ENCODE results near the gene MAPRE3.

MAPRE3 gene

GRCh38 chr2:26945991-26946750 lies 24.3 kb upstream of the MAPRE3 start:
- Histone ChIP-seq H3K9me3 (replicated peaks in 1 of 11) (no peaks in the 10 kb centered on the region), H3K27me3 (no peaks in the 10 kb centered on the region), H3K4me3 (no peak overlapping the region), H3K4me1 (no peaks in the 10 kb centered on the region; a peak in 1 of 20 replicates), H3K27ac (no peak overlapping the region), H3K4me2 (no peak overlapping the region), H3K36me3 (no peaks in the 10 kb centered on the region), H3K9ac (no peak overlapping the region), H4K20me1 (peaks cover 0 to 4% (median 0%) of the 10 kb centered on the region in 11 experiments; a peak in 1 of 22 replicates)
- TF ChIP-seq Cebpa-rat (IDR thresholded peaks at IDR 0.05) = no peak

- H3K9ac ChIP-seq = no peak overlapping the region
- H4K20me1 ChIP-seq = peaks cover 0 to 4% (median 0%) of the 10 kb centered on the region in 11 experiments; a peak in 1 of 22 replicates
- no peak overlapping the region for H3K4me2 ChIP-seq
- peaks cover 0 to 9% (median 2%) of the 10 kb centered on the region in 10 experiments; a peak in 8 of 20 replicates for H3K4me1 ChIP-seq
- H3K4me3 ChIP-seq = no peak overlapping the region
- no peaks in the 10 kb centered on the region for H3K27me3 ChIP-seq
- no peak for TF ChIP-seq Cebpa-rat (IDR thresholded peaks at IDR 0.05)
- no peak overlapping the region for H3K27ac ChIP-seq
- no peaks in the 10 kb centered on the region for H3K9me3 ChIP-seq (replicated peaks in 1 of 11)
- H3K36me3 ChIP-seq = no peaks in the 10 kb centered on the region
These were observed 23.3 kb upstream of the MAPRE3 start for GRCh38 chr2:26946841-26947784.

- Histone ChIP-seq H3K27ac (no peak overlapping the region), H3K4me2 (no peak overlapping the region), H3K27me3 (no peaks in the 10 kb centered on the region), H4K20me1 (no peaks in the 10 kb centered on the region; a peak in 1 of 22 replicates), H3K4me1 (peaks cover 0 to 11% (median 2%) of the 10 kb centered on the region in 10 experiments; a peak in 8 of 20 replicates), H3K9me3 (replicated peaks in 1 of 11) (no peaks in the 10 kb centered on the region), H3K36me3 (no peaks in the 10 kb centered on the region), H3K9ac (no peak overlapping the region), H3K4me3 (no peak overlapping the region)
- no peak for TF ChIP-seq Cebpa-rat (IDR thresholded peaks at IDR 0.05)
These were observed 21.6 kb upstream of the MAPRE3 start for GRCh38 chr2:26948800-26949199.

GRCh38 chr2:26950246-26950645 lies 20.2 kb upstream of the MAPRE3 start:
- Histone ChIP-seq H3K4me1 (peaks cover 0 to 11% (median 2%) of the 10 kb centered on the region in 10 experiments; a peak in 8 of 20 replicates), H4K20me1 (no peaks in the 10 kb centered on the region; a peak in 1 of 22 replicates), H3K9ac (no peak overlapping the region), H3K36me3 (no peaks in the 10 kb centered on the region), H3K4me3 (no peak overlapping the region), H3K9me3 (replicated peaks in 1 of 11) (no peaks in the 10 kb centered on the region), H3K4me2 (no peak overlapping the region), H3K27me3 (no peaks in the 10 kb centered on the region), H3K27ac (no peak overlapping the region)
- TF ChIP-seq Cebpa-rat (IDR thresholded peaks at IDR 0.05) = no peak

GRCh38 chr2:26951236-26951635 lies 19.2 kb upstream of the MAPRE3 start:
- no peaks in the 10 kb centered on the region for H3K9me3 ChIP-seq (replicated peaks in 1 of 11)
- no peak overlapping the region for H3K27ac ChIP-seq
- TF ChIP-seq Cebpa-rat (IDR thresholded peaks at IDR 0.05) = no peak
- H3K36me3 ChIP-seq = no peaks in the 10 kb centered on the region
- no peak overlapping the region for H3K4me3 ChIP-seq
- H3K27me3 ChIP-seq = no peaks in the 10 kb centered on the region
- no peak overlapping the region for H3K9ac ChIP-seq
- peaks cover 0 to 11% (median 2%) of the 10 kb centered on the region in 10 experiments; a peak in 8 of 20 replicates for H3K4me1 ChIP-seq
- H4K20me1 ChIP-seq = no peaks in the 10 kb centered on the region; a peak in 1 of 22 replicates
- peak overlapping the region in 2 of 11 experiments; percentile 17 to 24; a peak in 3 of 22 replicates for H3K4me2 ChIP-seq

GRCh38 chr2:26952374-26952773 lies 18.1 kb upstream of the MAPRE3 start:
- no peak overlapping the region for H3K4me3 ChIP-seq
- no peaks in the 10 kb centered on the region for H4K20me1 ChIP-seq
- no peaks in the 10 kb centered on the region for H3K36me3 ChIP-seq
- no peak overlapping the region for H3K27ac ChIP-seq
- no peak for TF ChIP-seq Cebpa-rat (IDR thresholded peaks at IDR 0.05)
- H3K4me1 ChIP-seq = peaks cover 0 to 11% (median 2%) of the 10 kb centered on the region in 10 experiments; a peak in 8 of 20 replicates
- no peak overlapping the region for H3K9ac ChIP-seq
- no peak overlapping the region for H3K4me2 ChIP-seq
- no peaks in the 10 kb centered on the region for H3K27me3 ChIP-seq
- H3K9me3 ChIP-seq (replicated peaks in 1 of 11) = no peaks in the 10 kb centered on the region

GRCh38 chr2:26954135-26954534 lies 16.3 kb upstream of the MAPRE3 start:
- no peak overlapping the region for H3K9ac ChIP-seq
- H3K4me3 ChIP-seq = no peak overlapping the region
- no peak overlapping the region for H3K4me2 ChIP-seq
- H3K27me3 ChIP-seq = no peaks in the 10 kb centered on the region
- no peak for TF ChIP-seq Cebpa-rat (IDR thresholded peaks at IDR 0.05)
- no peak overlapping the region for H3K27ac ChIP-seq
- H3K4me1 ChIP-seq = peaks cover 2 to 11% (median 5%) of the 10 kb centered on the region in 10 experiments; a peak in 17 of 20 replicates
- H3K9me3 ChIP-seq (replicated peaks in 1 of 11) = no peaks in the 10 kb centered on the region
- no peaks in the 10 kb centered on the region for H3K36me3 ChIP-seq
- H4K20me1 ChIP-seq = no peaks in the 10 kb centered on the region

- no peaks in the 10 kb centered on the region for H3K36me3 ChIP-seq
- no peak overlapping the region for H3K4me3 ChIP-seq
- no peaks in the 10 kb centered on the region for H4K20me1 ChIP-seq
- no peaks in the 10 kb centered on the region for H3K27me3 ChIP-seq
- no peaks in the 10 kb centered on the region for H3K9me3 ChIP-seq (replicated peaks in 1 of 11)
- TF ChIP-seq Cebpa-rat (IDR thresholded peaks at IDR 0.05) = no peak
- no peak overlapping the region for H3K9ac ChIP-seq
- H3K4me1 ChIP-seq = peaks cover 3 to 23% (median 9%) of the 10 kb centered on the region in 10 experiments; a peak in 13 of 20 replicates
- no peak overlapping the region for H3K27ac ChIP-seq
- H3K4me2 ChIP-seq = no peak overlapping the region
These were observed 13.4 kb upstream of the MAPRE3 start for GRCh38 chr2:26957041-26957440.

- Histone ChIP-seq H3K9ac (no peak overlapping the region), H3K9me3 (replicated peaks in 1 of 11) (no peaks in the 10 kb centered on the region), H3K27ac (no peak overlapping the region), H3K4me3 (no peak overlapping the region), H3K4me2 (no peak overlapping the region), H3K36me3 (no peaks in the 10 kb centered on the region), H3K27me3 (no peaks in the 10 kb centered on the region), H4K20me1 (no peaks in the 10 kb centered on the region), H3K4me1 (peaks cover 0 to 23% (median 9%) of the 10 kb centered on the region in 10 experiments; a peak in 10 of 20 replicates)
- no peak for TF ChIP-seq Cebpa-rat (IDR thresholded peaks at IDR 0.05)
These were observed 12.9 kb upstream of the MAPRE3 start for GRCh38 chr2:26957534-26957933.

Data from BLaER1 treated with 17β-estradiol and CSF1 and Interleukin-3, amounts not matched to agents 10 nM and 100 nM (cell line).